BJ (cell line): ENCODE results near the gene ANKRD40CL. TPM values are rescaled to one million over a fixed set of nuclear protein-coding genes. Genes with fewer than 3 reads are reported as not detected.
A peak's percentile ranks its signal among the peaks of the same experiment; 100 is the strongest.

Source experiments
- CTCF ChIA-PET: fragments of 350-600 bp; formaldehyde crosslinking; extraction: SDS; loops from one replicate; lab custom pipeline; 2021; ENCODE audit warnings: antibody characterized with exemption, inconsistent platforms; lab: Yijun Ruan, JAX
- POLR2A ChIA-PET: fragments of 300-600 bp; sonication (Branson Sonifier 250); formaldehyde crosslinking; extraction: SDS; loops from one replicate; lab custom pipeline; 2021; ENCODE audit warnings: antibody characterized with exemption; lab: Charles Lee
- DNase-seq: peaks from one replicate; pipeline ENCODE4 v3.0.0-alpha.2; 2011; ENCODE audit warnings: low read depth
- H3K27me3 ChIP-seq: 2 replicates; pipeline ENCODE4 v1.6.0; 2011; ENCODE audit warnings: low read length; ENCODE audit not compliant: control insufficient read depth, insufficient read depth
- H3K36me3 ChIP-seq: 2 replicates; pipeline ENCODE4 v1.5.1; 2011; ENCODE audit warnings: low read length; ENCODE audit not compliant: control insufficient read depth, insufficient read depth
- H3K4me3 ChIP-seq: 2 replicates; pipeline ENCODE4 v1.5.1; 2011; ENCODE audit warnings: low read depth, mild to moderate bottlenecking, control low read depth, low read length
- CTCF ChIP-seq: IDR thresholded peaks from 2 replicates; pipeline ENCODE4 v1.5.1; 2011; ENCODE audit warnings: low read depth, mild to moderate bottlenecking, control low read depth, inconsistent platforms, low read length, moderate library complexity; ENCODE audit not compliant: insufficient read depth
- polyA plus RNA-seq: library from polyadenylated mRNA; depleted of rRNA; stranded (reverse); fragments of >200 nt; gene quantifications from 2 replicates; pipeline ENCODE4 v1.2.3, GENCODE V29; 2011

Gene ANKRD40CL
- polyA plus RNA-seq, 1 experiment, result not detected

DNA sequence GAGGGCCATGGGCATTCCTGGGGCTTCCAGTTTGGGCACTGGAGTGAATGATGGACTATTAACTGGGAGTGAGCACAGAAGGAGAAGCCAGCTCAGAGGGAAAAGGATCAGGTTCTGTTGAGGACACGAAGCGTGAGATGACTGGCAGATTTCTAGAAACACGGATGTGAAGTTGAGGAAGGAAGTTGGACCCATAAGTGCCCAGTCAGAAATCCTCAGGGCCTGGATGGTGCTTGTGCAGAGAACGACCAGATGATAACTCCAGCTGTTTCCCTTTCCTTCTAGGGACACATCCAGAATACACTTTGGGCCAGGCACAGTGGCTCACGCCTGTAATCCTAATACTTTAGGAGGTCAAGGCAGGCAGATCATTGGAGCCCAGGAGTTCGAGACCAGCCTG lies 23.3 kb upstream of the ANKRD40CL start:
- DNase-seq, result no peak
- Histone ChIP-seq H3K27me3 (no peaks in the 10 kb centered on the region), H3K36me3 (no peaks in the 10 kb centered on the region), H3K4me3 (no peak overlapping the region)
- ChIA-PET POLR2A (no interaction called here), CTCF (interaction anchor here (1.5 to 1.7 kb wide), 2 partner anchors 7 to 51 kb away, joined by 4 to 7 read pairs; no protein-coding TSS in a partner anchor)
- no peak for TF ChIP-seq CTCF

- CTCF ChIA-PET, result interaction anchor here (1.1 to 9.6 kb wide), 4 partner anchors 9 to 65 kb away, joined by 3 to 164 read pairs (median 9); no protein-coding TSS in a partner anchor
Measured at GRCh38 chr17:50787106-50787505, 19.8 kb upstream of the ANKRD40CL start.

DNA sequence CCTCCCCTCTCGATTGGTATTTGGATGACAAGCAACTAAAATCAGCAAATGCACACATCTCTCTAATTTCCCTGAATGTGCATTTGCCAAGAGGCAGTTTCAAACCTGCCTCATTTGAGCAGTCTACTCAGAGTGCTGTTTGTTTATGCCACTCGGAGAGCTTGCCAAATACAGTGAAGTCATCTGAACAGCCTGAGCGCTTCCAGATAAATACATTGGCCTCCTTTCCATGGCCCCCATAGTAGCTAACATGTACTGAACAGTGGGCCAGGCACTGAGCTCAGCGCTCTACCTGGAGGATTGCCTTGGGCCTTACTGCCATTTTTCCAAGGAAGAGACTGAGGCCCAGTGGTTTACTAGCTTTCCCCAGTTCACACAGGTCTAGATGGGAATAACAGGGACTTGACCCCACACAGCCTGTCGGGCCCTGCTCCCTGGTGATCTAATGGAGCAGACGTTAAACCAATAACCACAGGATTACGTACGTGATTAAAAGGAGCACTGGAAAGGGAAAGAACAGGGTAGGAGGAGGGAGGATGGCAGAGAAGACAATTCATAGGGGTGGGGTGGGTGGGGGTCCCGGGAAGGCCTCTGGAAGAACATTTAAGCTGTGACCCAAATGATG lies 18.7 kb upstream of the ANKRD40CL start:
- Histone ChIP-seq H3K27me3 (no peaks in the 10 kb centered on the region), H3K36me3 (no peaks in the 10 kb centered on the region), H3K4me3 (no peak overlapping the region)
- no peak for TF ChIP-seq CTCF
- ChIA-PET POLR2A (no interaction called here), CTCF (interaction anchor here (0.7 to 9.6 kb wide), 7 partner anchors 10 to 171 kb away, joined by 3 to 164 read pairs (median 4); no protein-coding TSS in a partner anchor)
- DNase-seq, result peak; percentile 8

More at GRCh38 chr17:50787106-50787505, 19.8 kb upstream of the ANKRD40CL start:
- Histone ChIP-seq H3K4me3 (no peak overlapping the region), H3K27me3 (no peaks in the 10 kb centered on the region), H3K36me3 (no peaks in the 10 kb centered on the region)
- TF ChIP-seq CTCF, result no peak
- no peak for DNase-seq
- POLR2A ChIA-PET, result no interaction called here

- TF ChIP-seq CTCF, result no peak
- ChIA-PET POLR2A (no interaction called here), CTCF (interaction anchor here (0.8 to 9.6 kb wide), 10 partner anchors 12 to 172 kb away, joined by 3 to 164 read pairs (median 28); partner anchors contain the start of gene ANKRD40CL)
Measured at GRCh38 chr17:50785126-50785525, 17.8 kb upstream of the ANKRD40CL start.

GRCh38 chr17:50783905-50784304 lies 16.6 kb upstream of the ANKRD40CL start:
- DNase-seq, result no peak
- Histone ChIP-seq H3K4me3 (no peak overlapping the region), H3K27me3 (no peaks in the 10 kb centered on the region), H3K36me3 (no peaks in the 10 kb centered on the region)
- POLR2A ChIA-PET, result no interaction called here
- no peak for TF ChIP-seq CTCF
- CTCF ChIA-PET, result interaction anchor here (0.6 to 9.6 kb wide), 29 partner anchors 8 to 303 kb away, joined by 3 to 164 read pairs (median 6); partner anchors contain the start of genes ANKRD40CL and WFIKKN2

More at GRCh38 chr17:50785126-50785525, 17.8 kb upstream of the ANKRD40CL start:
- no peak overlapping the region for H3K4me3 ChIP-seq
- no peak for DNase-seq
- no peaks in the 10 kb centered on the region for H3K36me3 ChIP-seq
- no peaks in the 10 kb centered on the region for H3K27me3 ChIP-seq
